GM19239 (cell line): ENCODE measurements around the gene TMEM60.
"Not testable (repeated sequence)": the region's sequence is repeated elsewhere in the genome, so short reads cannot be mapped to it uniquely, and the experiment has no call there.

Experiments used
- DNase-seq: peaks from one replicate; pipeline ENCODE4 v3.0.0; 2011; ENCODE audit warnings: low spot score; ENCODE audit not compliant: insufficient read length
- FAIRE-seq: peaks from 2 replicates; lab custom pipeline; 2011; peaks lifted over from hg19 to GRCh38; lab: Jason Lieb, UNC

Gene TMEM60

GRCh38 chr7:77812290-77812685, 14.1 kb upstream of the TMEM60 start:
- DNase-seq (no peak), FAIRE-seq (no peak)

GRCh38 chr7:77811516-77812289, 13.5 kb upstream of the TMEM60 start:
- FAIRE-seq, result peak; percentile 68

GRCh38 chr7:77808517-77808916, 10.3 kb upstream of the TMEM60 start:
- DNase-seq, result no peak
- FAIRE-seq, result no peak

More at GRCh38 chr7:77811516-77812289, 13.5 kb upstream of the TMEM60 start:
- DNase-seq, result no peak

- DNase-seq (no peak), FAIRE-seq (no peak)
These were observed 8.2 kb upstream of the TMEM60 start for GRCh38 chr7:77806425-77806824.

- no peak for DNase-seq
- peak; percentile 8 for FAIRE-seq
These were observed 4.5 kb upstream of the TMEM60 start for GRCh38 chr7:77802557-77803405.

GRCh38 chr7:77800730-77801129, 2.5 kb upstream of the TMEM60 start:
- no peak for DNase-seq
- FAIRE-seq, result no peak

- DNase-seq, result no peak
- peak; percentile 91 for FAIRE-seq
These were observed 1.9 kb upstream of the TMEM60 start for GRCh38 chr7:77800158-77800557.

- peak; percentile 53 for FAIRE-seq
These were observed 1.1 kb upstream of the TMEM60 start for GRCh38 chr7:77799078-77799964.

GRCh38 chr7:77797734-77798393, 370 bp downstream of the TMEM60 start:
- DNase-seq, result no peak
- no peak for FAIRE-seq

More at GRCh38 chr7:77799078-77799964, 1.1 kb upstream of the TMEM60 start:
- no peak for DNase-seq

GRCh38 chr7:77796960-77797359, 1.3 kb downstream of the TMEM60 start:
- FAIRE-seq, result no peak
- no peak for DNase-seq

GRCh38 chr7:77796109-77796508, 2.1 kb downstream of the TMEM60 start:
- FAIRE-seq (no peak), DNase-seq (no peak)

- no peak for FAIRE-seq
These were observed 4.2 kb downstream of the TMEM60 start for GRCh38 chr7:77794000-77794399.

GRCh38 chr7:77791956-77792355, 6.3 kb downstream of the TMEM60 start:
- FAIRE-seq (no peak), DNase-seq (no peak)

More at GRCh38 chr7:77794000-77794399, 4.2 kb downstream of the TMEM60 start:
- DNase-seq, result no peak

GRCh38 chr7:77791336-77791735, 6.9 kb downstream of the TMEM60 start:
- DNase-seq, result no peak
- no peak for FAIRE-seq

GRCh38 chr7:77788327-77788902, 9.8 kb downstream of the TMEM60 start:
- FAIRE-seq, result no peak
- DNase-seq, result no peak

- no peak for DNase-seq
- FAIRE-seq, result no peak
These were observed 11.5 kb downstream of the TMEM60 start for GRCh38 chr7:77786741-77787140.

- DNase-seq (no peak), FAIRE-seq (no peak)
These were observed 12.2 kb downstream of the TMEM60 start for GRCh38 chr7:77786018-77786417.

- not testable (repeated sequence) for DNase-seq, FAIRE-seq
These were observed 13.8 kb downstream of the TMEM60 start for GRCh38 chr7:77784426-77784825.

- no peak for DNase-seq
- no peak for FAIRE-seq
These were observed 14.7 kb downstream of the TMEM60 start for GRCh38 chr7:77783545-77783944.
